Liver (tissue), 9 donors: ENCODE results near the gene TMEM63C. TPM values are rescaled to one million over a fixed set of nuclear protein-coding genes. Genes with fewer than 3 reads are reported as not detected.

Experiments
- DNase-seq: peaks from one replicate; pipeline ENCODE4 v3.0.0-alpha.2; 2017; ENCODE audit warnings: low spot score
- H3K27ac ChIP-seq, 2 donors: one replicate each; pipeline ENCODE4 v1.7.0; 2013; ENCODE audit warnings: inconsistent platforms in 2 of 2, low read length in 2 of 2, control low read depth in 1 of 2, low read depth in 1 of 2, mild to moderate bottlenecking in 1 of 2
- H3K27me3 ChIP-seq, 4 donors: one replicate each; pipeline versions ENCODE4 v1.6.1 to v1.7.0; 2013; ENCODE audit warnings: low read length in 3 of 4, inconsistent platforms in 1 of 4, mild to moderate bottlenecking in 1 of 4, moderate library complexity in 1 of 4; ENCODE audit not compliant: control insufficient read depth in 4 of 4, insufficient read depth in 4 of 4
- H3K36me3 ChIP-seq, 4 donors: one replicate each; pipeline versions ENCODE4 v1.6.1 to v1.7.0; 2013; ENCODE audit warnings: low read length in 3 of 4, mild to moderate bottlenecking in 3 of 4, low read depth in 1 of 4, moderate library complexity in 1 of 4; ENCODE audit not compliant: control insufficient read depth in 4 of 4, insufficient read depth in 3 of 4
- H3K4me1 ChIP-seq, 4 donors: one replicate each; pipeline versions ENCODE4 v1.6.1 to v1.7.0; 2013; ENCODE audit warnings: low read length in 3 of 4, mild to moderate bottlenecking in 3 of 4, moderate library complexity in 1 of 4; ENCODE audit not compliant: control insufficient read depth in 4 of 4, insufficient read depth in 4 of 4
- H3K4me3 ChIP-seq, 3 donors: one replicate each; pipeline versions ENCODE4 v1.6.1 to v1.7.0; 2013; ENCODE audit warnings: low read length in 3 of 3, control low read depth in 1 of 3, low read depth in 1 of 3, mild to moderate bottlenecking in 1 of 3
- H3K9ac ChIP-seq, 2 donors: one replicate each; pipeline ENCODE4 v1.7.0; 2013; ENCODE audit warnings: low read length in 2 of 2, mild to moderate bottlenecking in 2 of 2, moderate library complexity in 2 of 2, control low read depth in 1 of 2, low read depth in 1 of 2
- H3K9me3 ChIP-seq, 4 donors: one replicate each; pipeline versions ENCODE4 v1.6.1 to v1.7.0; 2013; ENCODE audit warnings: low read length in 3 of 4; ENCODE audit not compliant: control insufficient read depth in 4 of 4
- EGR1 ChIP-seq, 2 donors: IDR thresholded peaks; 2 replicates each; pipeline ENCODE4 v1.6.1; 2016 to 2018; ENCODE audit warnings: antibody characterized with exemption in 2 of 2, low read depth in 2 of 2
- FOXA1 ChIP-seq: IDR thresholded peaks from 2 replicates; pipeline ENCODE4 v1.6.1; 2016; ENCODE audit warnings: antibody characterized with exemption
- GABPA ChIP-seq, 2 donors: IDR thresholded peaks in 1 of 2; conservative IDR thresholded peaks in 1 of 2; 2 replicates each; pipeline ENCODE4 v1.6.1; 2016; ENCODE audit warnings: antibody characterized with exemption in 2 of 2, mild to moderate bottlenecking in 1 of 2, moderate library complexity in 1 of 2
- JUND ChIP-seq, 2 donors: IDR thresholded peaks; 2 replicates each; pipeline ENCODE4 v1.6.1; 2016; ENCODE audit warnings: antibody characterized with exemption in 2 of 2
- NR2F2 ChIP-seq: IDR thresholded peaks from 2 replicates; pipeline ENCODE4 v1.6.1; 2016; ENCODE audit warnings: antibody characterized with exemption
- RAD21 ChIP-seq, 2 donors: IDR thresholded peaks; 2 replicates each; pipeline ENCODE4 v1.6.1; 2016; ENCODE audit warnings: antibody characterized with exemption in 2 of 2, mild to moderate bottlenecking in 2 of 2
- RXRA ChIP-seq, 2 donors: IDR thresholded peaks; 2 replicates each; pipeline ENCODE4 v1.6.1; 2017 to 2018; ENCODE audit warnings: antibody characterized with exemption in 2 of 2, mild to moderate bottlenecking in 1 of 2
- SP1 ChIP-seq: IDR thresholded peaks from 2 replicates; pipeline ENCODE4 v1.6.1; 2018; ENCODE audit warnings: antibody characterized with exemption, mild to moderate bottlenecking
- TAF1 ChIP-seq: conservative IDR thresholded peaks from 2 replicates; pipeline ENCODE4 v1.6.1; 2016; ENCODE audit warnings: antibody characterized with exemption, mild to moderate bottlenecking
- YY1 ChIP-seq: IDR thresholded peaks from 2 replicates; pipeline ENCODE4 v1.6.1; 2016; ENCODE audit warnings: antibody characterized with exemption, mild to moderate bottlenecking
- WGBS: extraction: QIAGEN DNeasy Blood & Tissue Kit; methylation state at CpG from one replicate; pipeline ENCODE4 v1.1.7; 2013; 5-methylcytosine and 5-hydroxymethylcytosine counted together
- polyA plus RNA-seq, 2 donors: library from polyadenylated mRNA; stranded (reverse) in 1 of 2; unstranded in 1 of 2; fragments of 200-250 nt in 1 of 2; fragments of >200 nt in 1 of 2; fragmentation: Nextera tagmentation in 1 of 2; extraction: Ambion mirVana in 1 of 2; gene quantifications; one replicate each; pipeline versions ENCODE4 v1.2.1 to v1.2.3, GENCODE V29; 2013 to 2015
- total RNA-seq, 2 donors: library from RNA; depleted of rRNA; stranded (reverse); fragments of >200 nt; gene quantifications; one replicate each; pipeline ENCODE4 v1.2.3, GENCODE V29; 2014
- TF ChIP-seq, protein P1 (sequence below): IDR thresholded peaks from 2 replicates; pipeline ENCODE4 v1.6.1; 2016; ENCODE audit warnings: antibody characterized with exemption
- TF ChIP-seq, protein P2 (sequence below): IDR thresholded peaks from 2 replicates; pipeline ENCODE4 v1.6.1; 2016; ENCODE audit warnings: antibody characterized with exemption, mild to moderate bottlenecking
- donor health status: healthy.
- donor health status: healthy.
- donor health status: healthy.
- donor health status: healthy.
- donor health status: healthy.

Gene TMEM63C
- total and polyA plus RNA-seq, 4 donors: 0.13 to 1.6 (median 0.25) TPM; not detected in 1

DNA sequence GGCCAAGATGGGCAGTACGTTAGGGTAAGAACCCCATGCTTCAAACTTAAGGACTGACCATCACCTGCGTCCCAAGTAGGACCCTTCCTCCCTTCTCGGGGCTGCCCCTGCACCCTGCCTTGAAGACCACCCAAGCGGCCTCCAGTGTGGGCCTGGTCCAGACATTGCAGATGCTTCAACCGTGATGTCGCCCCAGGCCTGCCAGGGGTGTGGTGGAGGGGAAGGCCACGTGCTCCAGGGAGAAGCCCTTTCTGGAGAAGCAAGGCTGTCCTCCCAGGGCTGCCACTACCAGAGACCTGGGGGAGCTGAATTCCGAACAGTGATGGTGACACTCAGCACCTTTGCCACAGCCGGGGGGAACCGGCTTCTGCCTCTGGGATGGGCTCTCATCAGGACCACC lies 76.1 kb downstream of the TMEM63C start (continued):
- TF ChIP-seq FOXA1 (no peak), GABPA (IDR thresholded peaks at IDR 0.05 in 1 of 2, conservative IDR thresholded peaks at IDR 0.05 in 1 of 2) (no peak), RXRA (IDR thresholded peaks at IDR 0.05) (no peak), EGR1 (IDR thresholded peaks at IDR 0.05; ENCODE audit: low read depth in 2 of 2) (no peak)
- TF ChIP-seq, protein P1, sequence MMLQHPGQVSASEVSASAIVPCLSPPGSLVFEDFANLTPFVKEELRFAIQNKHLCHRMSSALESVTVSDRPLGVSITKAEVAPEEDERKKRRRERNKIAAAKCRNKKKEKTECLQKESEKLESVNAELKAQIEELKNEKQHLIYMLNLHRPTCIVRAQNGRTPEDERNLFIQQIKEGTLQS: no peak

DNA sequence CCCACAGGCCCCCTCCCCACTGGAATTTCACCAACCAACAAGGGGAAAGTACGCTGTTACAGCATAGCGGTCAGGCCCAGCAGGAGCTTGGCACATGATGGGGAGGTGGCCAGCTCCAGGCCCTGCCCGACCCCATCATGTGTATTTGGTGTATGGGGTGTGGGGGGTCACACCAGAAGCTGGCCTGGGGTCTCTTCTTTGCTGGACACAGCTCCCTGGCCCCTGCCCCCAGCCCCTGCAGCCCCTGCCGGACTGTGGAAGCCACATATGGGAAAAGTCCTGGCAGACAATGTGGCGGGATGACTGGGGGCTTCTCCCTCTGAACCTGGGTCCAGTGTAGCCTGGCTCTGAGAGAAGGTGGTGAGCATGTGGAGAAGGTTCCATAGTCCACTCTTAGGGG lies 77.0 kb downstream of the TMEM63C start:
- DNase-seq: no peak
- H3K27ac ChIP-seq: no peak overlapping the region
- H3K4me3 ChIP-seq: no peak overlapping the region
- TF ChIP-seq FOXA1 (no peak), NR2F2 (no peak), TAF1 (no peak)
- H3K9ac ChIP-seq: no peak overlapping the region
- WGBS: 91% methylated on average over 5 of the region's 5 CpGs
- H3K27me3 ChIP-seq: no peaks in the 10 kb centered on the region
- no peaks in the 10 kb centered on the region for H3K9me3 ChIP-seq
- H3K36me3 ChIP-seq: no peaks in the 10 kb centered on the region
- no peaks in the 10 kb centered on the region for H3K4me1 ChIP-seq

DNA sequence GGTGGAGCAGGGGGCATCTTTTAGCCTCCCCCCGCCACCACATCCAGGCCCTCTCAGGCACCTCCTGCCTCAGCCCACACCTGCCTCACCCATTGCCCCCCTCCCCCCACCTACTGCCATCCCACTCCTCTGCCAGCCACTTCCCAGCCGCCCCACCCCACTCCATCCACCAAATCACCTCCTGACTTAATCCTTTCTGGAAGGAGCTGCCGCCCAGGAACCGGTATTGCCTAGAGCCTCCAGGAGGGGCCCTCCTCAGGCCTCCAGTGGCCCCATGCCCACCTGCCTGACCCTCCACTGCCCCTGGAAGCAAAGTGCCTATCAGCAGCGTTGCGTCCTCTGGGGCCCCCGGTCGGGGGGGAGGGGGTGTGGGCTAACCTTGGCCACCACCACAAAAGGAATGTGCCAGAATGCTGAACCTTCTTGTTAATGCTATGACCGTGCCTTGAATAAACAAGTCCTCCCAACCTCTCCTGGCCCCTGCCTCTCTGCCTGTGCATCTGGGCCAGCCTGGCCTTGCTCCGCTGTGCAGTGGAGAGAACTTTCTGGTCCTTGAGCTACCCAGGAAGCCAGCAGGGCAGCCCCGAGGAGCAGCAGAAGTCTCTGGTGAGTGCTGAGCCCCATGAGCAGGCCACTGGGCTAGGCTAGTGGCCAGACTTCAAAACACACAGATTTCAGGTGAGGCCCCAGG lies 77.6 kb downstream of the TMEM63C start:
- Histone ChIP-seq H3K27me3 (no peaks in the 10 kb centered on the region), H3K4me1 (no peaks in the 10 kb centered on the region), H3K9ac (no peak overlapping the region), H3K27ac (no peak overlapping the region), H3K9me3 (no peaks in the 10 kb centered on the region), H3K4me3 (no peak overlapping the region), H3K36me3 (no peaks in the 10 kb centered on the region)
- DNase-seq: no peak
- no peak for TF ChIP-seq YY1
- TF ChIP-seq JUND (IDR thresholded peaks at IDR 0.05): no peak
- no peak for TF ChIP-seq NR2F2
- TF ChIP-seq TAF1: no peak
- no peak for TF ChIP-seq RXRA (IDR thresholded peaks at IDR 0.05)
- TF ChIP-seq, protein P1: no peak
- WGBS: 61% methylated on average over 11 of the region's 11 CpGs

DNA sequence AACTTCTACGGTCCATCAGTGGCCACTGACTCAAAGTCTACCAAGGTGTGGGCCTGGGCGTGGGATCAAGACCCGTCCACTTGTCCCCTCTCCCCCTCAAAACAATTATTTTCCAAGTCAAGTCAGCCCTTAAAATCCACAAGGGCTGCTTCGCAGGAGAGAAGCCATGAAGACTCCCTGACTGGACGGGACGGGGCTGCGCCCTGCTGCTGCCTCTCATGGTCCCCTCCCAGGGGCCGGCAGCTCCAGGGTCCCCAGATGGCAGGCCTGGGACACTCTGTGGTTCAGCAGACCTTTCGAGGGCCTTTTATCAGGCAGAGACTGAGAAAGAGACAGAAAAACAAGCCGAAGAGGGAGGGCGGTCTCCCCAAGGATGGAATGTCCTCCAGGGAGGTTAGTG lies 78.6 kb downstream of the TMEM63C start:
- Histone ChIP-seq H3K9ac (no peak overlapping the region), H3K4me1 (no peaks in the 10 kb centered on the region), H3K9me3 (no peaks in the 10 kb centered on the region), H3K4me3 (no peak overlapping the region), H3K36me3 (no peaks in the 10 kb centered on the region), H3K27ac (no peak overlapping the region), H3K27me3 (no peaks in the 10 kb centered on the region)
- no peak for DNase-seq
- WGBS: 90% methylated on average over 11 of the region's 11 CpGs
- TF ChIP-seq FOXA1 (no peak), EGR1 (IDR thresholded peaks at IDR 0.05; ENCODE audit: low read depth in 2 of 2) (no peak), RAD21 (IDR thresholded peaks at IDR 0.05) (no peak), SP1 (no peak), RXRA (IDR thresholded peaks at IDR 0.05) (no peak)
- TF ChIP-seq, protein P2, sequence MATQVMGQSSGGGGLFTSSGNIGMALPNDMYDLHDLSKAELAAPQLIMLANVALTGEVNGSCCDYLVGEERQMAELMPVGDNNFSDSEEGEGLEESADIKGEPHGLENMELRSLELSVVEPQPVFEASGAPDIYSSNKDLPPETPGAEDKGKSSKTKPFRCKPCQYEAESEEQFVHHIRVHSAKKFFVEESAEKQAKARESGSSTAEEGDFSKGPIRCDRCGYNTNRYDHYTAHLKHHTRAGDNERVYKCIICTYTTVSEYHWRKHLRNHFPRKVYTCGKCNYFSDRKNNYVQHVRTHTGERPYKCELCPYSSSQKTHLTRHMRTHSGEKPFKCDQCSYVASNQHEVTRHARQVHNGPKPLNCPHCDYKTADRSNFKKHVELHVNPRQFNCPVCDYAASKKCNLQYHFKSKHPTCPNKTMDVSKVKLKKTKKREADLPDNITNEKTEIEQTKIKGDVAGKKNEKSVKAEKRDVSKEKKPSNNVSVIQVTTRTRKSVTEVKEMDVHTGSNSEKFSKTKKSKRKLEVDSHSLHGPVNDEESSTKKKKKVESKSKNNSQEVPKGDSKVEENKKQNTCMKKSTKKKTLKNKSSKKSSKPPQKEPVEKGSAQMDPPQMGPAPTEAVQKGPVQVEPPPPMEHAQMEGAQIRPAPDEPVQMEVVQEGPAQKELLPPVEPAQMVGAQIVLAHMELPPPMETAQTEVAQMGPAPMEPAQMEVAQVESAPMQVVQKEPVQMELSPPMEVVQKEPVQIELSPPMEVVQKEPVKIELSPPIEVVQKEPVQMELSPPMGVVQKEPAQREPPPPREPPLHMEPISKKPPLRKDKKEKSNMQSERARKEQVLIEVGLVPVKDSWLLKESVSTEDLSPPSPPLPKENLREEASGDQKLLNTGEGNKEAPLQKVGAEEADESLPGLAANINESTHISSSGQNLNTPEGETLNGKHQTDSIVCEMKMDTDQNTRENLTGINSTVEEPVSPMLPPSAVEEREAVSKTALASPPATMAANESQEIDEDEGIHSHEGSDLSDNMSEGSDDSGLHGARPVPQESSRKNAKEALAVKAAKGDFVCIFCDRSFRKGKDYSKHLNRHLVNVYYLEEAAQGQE: no peak
- TF ChIP-seq, protein P1: no peak
